GM18858 (cell line): ENCODE measurements around the gene CDKN1A.

Experiments used
- ATAC-seq: cut with Tn5 transposase; IDR thresholded peaks from one replicate; pipeline ENCODE4 v1.9.1; 2021; ENCODE audit not compliant: unreplicated experiment

The CDKN1A gene

GRCh38 chr6:36655085-36655724 is 23.3 kb upstream of the CDKN1A start:
- ATAC-seq = no peak

- no peak for ATAC-seq
Measured at GRCh38 chr6:36656441-36656840, 22.1 kb upstream of the CDKN1A start.

DNA sequence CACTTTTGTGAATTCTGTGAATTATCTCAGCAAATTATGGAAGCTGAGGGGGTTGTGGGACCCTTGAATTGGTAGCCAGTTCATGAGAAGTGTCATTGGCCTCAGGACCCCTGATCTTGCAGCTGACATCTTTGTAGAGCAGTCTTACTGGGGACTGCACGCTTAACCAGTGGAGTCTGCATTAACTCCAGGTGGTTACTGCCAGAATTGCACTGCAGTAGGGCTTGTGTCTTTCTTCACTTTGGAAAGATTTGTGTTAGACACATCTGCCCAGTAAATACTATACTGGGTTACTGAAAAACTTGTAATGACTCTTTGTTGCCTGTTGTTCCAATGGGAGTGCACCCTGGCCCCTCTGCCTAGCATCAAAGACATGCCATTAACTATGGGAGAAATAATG is 21.2 kb upstream of the CDKN1A start:
- no peak for ATAC-seq

- no peak for ATAC-seq
Measured at GRCh38 chr6:36657942-36658544, 20.5 kb upstream of the CDKN1A start.

DNA sequence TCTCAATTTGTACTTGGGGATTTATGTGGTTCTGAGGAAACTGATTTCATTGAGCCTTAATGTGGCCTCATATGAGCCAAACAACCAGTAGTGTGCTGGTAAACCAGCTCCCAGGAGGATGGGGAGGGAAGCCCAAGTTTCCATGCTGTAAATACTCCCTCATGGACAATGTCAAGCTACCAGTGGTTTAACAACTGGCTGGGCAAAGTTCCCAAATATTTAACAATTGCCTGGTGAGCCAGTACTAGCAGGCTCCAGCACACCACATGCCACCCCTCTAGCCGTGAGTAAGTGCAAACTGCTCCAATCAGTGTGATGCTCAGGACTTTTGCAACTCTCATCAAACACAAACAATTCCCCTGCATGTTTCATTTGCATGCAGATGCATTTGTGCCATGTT is 19.2 kb upstream of the CDKN1A start:
- no peak for ATAC-seq

GRCh38 chr6:36660771-36661471 is 17.6 kb upstream of the CDKN1A start:
- ATAC-seq = no peak

DNA sequence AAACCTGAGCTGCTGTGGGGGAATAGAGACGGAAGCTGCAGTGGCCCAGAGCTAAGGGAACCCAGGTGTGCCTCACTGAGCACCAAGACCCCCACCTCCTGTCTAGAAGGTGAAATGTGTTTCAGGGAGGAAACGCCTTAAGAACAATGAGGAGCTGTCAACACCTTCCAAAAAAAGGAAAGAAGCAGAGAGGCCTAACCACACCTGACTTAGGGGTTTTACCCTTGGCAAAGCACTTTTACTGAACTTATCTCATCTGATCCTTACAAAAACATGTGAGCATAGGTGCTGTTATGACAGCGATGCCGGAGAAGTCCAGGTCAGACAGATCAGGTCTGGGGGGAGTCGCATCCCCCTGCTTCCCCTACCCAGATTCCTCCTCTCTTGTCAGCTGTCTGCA is 16.1 kb upstream of the CDKN1A start:
- ATAC-seq = no peak

GRCh38 chr6:36662827-36663256 is 15.7 kb upstream of the CDKN1A start:
- no peak for ATAC-seq

DNA sequence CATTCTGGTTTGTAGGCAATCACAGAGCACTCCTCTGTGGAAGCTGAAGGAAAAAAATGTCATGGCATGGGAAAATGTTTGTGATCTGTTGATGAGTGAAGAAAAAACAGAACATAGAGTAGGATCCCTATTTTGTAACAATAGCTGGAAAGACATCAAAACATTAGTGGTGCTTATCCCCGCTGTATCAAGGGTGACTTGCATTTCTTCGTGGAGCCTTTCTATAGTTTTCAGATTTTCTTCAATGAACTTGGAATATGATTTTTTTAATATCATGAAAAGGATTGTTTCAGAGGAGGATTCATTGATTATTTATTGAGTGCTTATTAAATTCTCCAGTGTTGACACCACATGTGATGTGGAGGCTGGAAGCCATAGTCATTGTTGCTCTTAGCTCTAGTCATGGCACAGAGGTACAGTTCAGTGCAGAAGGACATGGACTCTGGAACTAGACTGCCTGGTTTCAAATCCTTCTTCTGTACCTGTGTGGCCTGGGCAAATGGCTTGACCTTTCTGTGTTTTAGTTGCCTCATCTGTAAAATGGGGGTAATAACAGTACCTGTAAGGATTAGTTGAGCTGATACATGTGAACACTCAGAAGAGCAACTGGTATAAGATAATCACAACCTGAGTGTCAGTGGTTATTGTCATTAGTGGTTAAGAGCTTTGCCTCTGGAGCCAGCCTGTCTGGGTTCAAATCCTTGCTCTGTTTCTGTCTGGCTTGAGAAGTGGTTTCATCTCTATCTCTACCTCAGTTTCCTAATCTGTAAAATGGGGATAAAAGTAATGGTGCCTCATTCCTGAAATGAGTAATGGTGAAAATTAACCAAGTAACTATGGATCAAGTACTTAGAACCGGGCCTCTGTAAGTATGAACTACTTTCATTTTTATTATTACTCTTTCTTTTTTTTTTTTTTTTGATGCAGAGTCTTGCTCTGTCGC is 14.7 kb upstream of the CDKN1A start:
- ATAC-seq = no peak

GRCh38 chr6:36665180-36665579 is 13.3 kb upstream of the CDKN1A start:
- no peak for ATAC-seq

- ATAC-seq = no peak
Measured at GRCh38 chr6:36666287-36666686, 12.2 kb upstream of the CDKN1A start.

GRCh38 chr6:36666826-36667591 is 11.5 kb upstream of the CDKN1A start:
- no peak for ATAC-seq

DNA sequence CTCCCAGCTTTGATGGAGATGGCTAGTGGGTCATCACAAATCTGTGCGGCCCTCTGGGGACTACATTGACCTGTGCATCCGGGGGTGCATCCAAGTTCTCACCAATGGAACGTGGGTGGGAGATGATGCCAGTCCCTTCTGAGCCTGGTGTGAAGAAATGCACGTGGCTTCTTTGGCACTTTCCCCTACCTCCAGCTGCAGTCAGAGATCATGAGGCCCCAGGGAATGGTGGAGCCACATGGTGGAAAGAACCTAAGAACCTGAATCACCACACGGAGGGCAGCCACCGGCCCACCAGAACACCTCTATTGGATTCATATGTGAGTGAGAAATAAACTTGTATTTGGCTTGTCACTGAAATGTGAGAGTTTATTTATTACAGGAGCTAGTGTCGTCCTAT is 9.9 kb upstream of the CDKN1A start:
- no peak for ATAC-seq

DNA sequence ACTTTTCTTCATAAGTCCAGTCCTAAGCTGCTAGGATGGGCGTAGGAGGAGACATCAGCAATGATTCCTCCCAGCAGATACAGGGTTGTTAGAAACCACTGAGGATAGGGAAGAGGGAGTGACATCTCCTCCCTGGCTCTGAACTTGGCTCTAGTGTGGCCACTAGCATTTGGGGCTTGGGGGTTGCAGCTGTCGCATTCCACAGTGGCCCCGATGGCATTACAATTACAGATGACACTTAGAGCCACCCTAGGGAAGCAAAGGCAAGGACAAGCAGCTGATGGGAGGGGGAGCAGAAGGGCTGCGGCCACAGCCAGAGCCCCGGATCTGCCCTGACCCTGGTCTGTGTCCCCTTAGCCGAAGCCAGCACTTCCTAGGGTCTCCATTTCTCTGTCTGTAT is 9.5 kb upstream of the CDKN1A start:
- ATAC-seq = no peak

- ATAC-seq = no peak
Measured at GRCh38 chr6:36670271-36670670, 8.2 kb upstream of the CDKN1A start.

DNA sequence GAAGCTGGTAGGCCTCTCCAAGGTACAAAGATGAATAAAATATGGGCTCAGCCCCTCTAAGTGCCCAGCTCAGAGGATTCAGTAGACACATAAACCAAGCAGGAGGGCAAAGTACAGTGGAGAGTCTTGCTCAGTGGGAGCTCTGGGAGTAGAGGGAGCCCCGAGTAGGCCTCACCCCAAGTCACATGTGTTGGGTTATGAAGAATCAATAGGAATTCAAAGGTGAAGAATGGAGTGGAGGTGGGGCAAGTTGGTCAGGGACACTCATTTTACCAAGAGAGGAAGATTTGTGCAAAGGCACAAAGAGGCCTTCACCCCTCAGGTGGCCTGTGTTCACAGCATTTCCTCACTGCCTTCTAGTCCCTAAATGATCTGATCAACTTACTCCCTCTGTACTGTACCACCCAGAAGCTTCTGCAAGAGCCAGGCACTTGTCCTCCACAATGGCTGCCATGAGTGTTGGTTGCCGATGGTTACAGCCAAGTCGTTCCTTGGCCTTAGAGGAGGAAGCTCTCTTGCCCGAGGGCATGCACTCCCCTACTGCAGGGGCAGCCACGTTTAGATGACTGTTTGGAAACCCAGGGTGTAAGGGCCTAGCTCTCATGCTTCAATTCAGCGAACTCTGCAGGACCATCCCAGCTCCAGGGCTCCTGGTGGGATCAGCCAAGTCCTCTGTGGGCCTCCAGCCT is 6.7 kb upstream of the CDKN1A start:
- no peak for ATAC-seq

- ATAC-seq = no peak
Measured at GRCh38 chr6:36673882-36674281, 4.6 kb upstream of the CDKN1A start.

- ATAC-seq = no peak
Measured at GRCh38 chr6:36674942-36675341, 3.6 kb upstream of the CDKN1A start.

- no peak for ATAC-seq
Measured at GRCh38 chr6:36676141-36677058, 2.1 kb upstream of the CDKN1A start.
